AG09319 (cell line): ENCODE results near the gene SPSB1.

Experiments used
- DNase-seq: peaks from one replicate; pipeline ENCODE4 v3.0.0-alpha.2; 2010; ENCODE audit warnings: low read depth; ENCODE audit errors: extremely low read depth
- CTCF ChIP-seq: IDR thresholded peaks from 2 replicates; pipeline ENCODE4 v1.5.1; 2011; ENCODE audit warnings: low read depth, mild to moderate bottlenecking, inconsistent platforms, low read length, moderate library complexity

The SPSB1 gene

GRCh38 chr1:9349331-9349851, 56.7 kb downstream of the SPSB1 start:
- TF ChIP-seq CTCF, result no peak
- DNase-seq, result no peak

GRCh38 chr1:9350013-9350908, 57.6 kb downstream of the SPSB1 start:
- DNase-seq, result no peak
- no peak for TF ChIP-seq CTCF

GRCh38 chr1:9350960-9351359, 58.3 kb downstream of the SPSB1 start:
- no peak for DNase-seq
- TF ChIP-seq CTCF, result no peak

GRCh38 chr1:9351654-9352271, 59.1 kb downstream of the SPSB1 start:
- no peak for TF ChIP-seq CTCF
- no peak for DNase-seq

GRCh38 chr1:9352377-9353134, 59.9 kb downstream of the SPSB1 start:
- DNase-seq, result no peak
- TF ChIP-seq CTCF, result no peak

GRCh38 chr1:9355503-9355902, 62.8 kb downstream of the SPSB1 start:
- TF ChIP-seq CTCF, result no peak
- no peak for DNase-seq
